Type B pancreatic cell (in vitro differentiated cells): ENCODE results near the gene MX1. TPM values are rescaled to one million over a fixed set of nuclear protein-coding genes. Genes with fewer than 3 reads are reported as not detected.

Source experiments
- DNase-seq: peaks from one replicate; pipeline ENCODE4 v3.0.0; 2021; ENCODE audit warnings: mixed read lengths; ENCODE audit not compliant: unreplicated experiment; ENCODE audit errors: extremely low spot score
- H3K27ac Mint-ChIP-seq: 2 replicates; pipeline ENCODE4 v1.8.0; 2021; ENCODE audit warnings: mild to moderate bottlenecking, mixed read lengths
- H3K27me3 Mint-ChIP-seq: 2 replicates; pipeline ENCODE4 v1.8.0; 2021; ENCODE audit warnings: mixed read lengths
- H3K36me3 Mint-ChIP-seq: 2 replicates; pipeline ENCODE4 v1.8.0; 2021; ENCODE audit warnings: mixed read lengths
- H3K4me1 Mint-ChIP-seq: one replicate; pipeline ENCODE4 v1.8.0; 2021; ENCODE audit warnings: mixed read lengths; ENCODE audit not compliant: unreplicated experiment
- H3K4me3 Mint-ChIP-seq: 2 replicates; pipeline ENCODE4 v1.8.0; 2021; ENCODE audit warnings: mild to moderate bottlenecking, mixed read lengths
- H3K9me3 Mint-ChIP-seq: 2 replicates; pipeline ENCODE4 v1.8.0; 2021; ENCODE audit warnings: mixed read lengths
- total RNA-seq: library from RNA; stranded (reverse); gene quantifications from 2 replicates; pipeline ENCODE4 v1.2.1, GENCODE V29; 2021; ENCODE audit warnings: low replicate concordance
- TF ChIP-seq, protein P1 (sequence below): fragments of 200-600 bp; sonication (generic); conservative IDR thresholded peaks from 2 replicates; pipeline ENCODE4 v1.5.0; 2021; ENCODE audit warnings: antibody characterized with exemption, mild to moderate bottlenecking

MX1 gene
- total RNA-seq, 1 donor from 2014 or later = 9.8 TPM

- no peaks in the 10 kb centered on the region for H3K4me1 Mint-ChIP-seq
- peaks cover 3% of the 10 kb centered on the region for H3K27me3 Mint-ChIP-seq
- no peak overlapping the region for H3K27ac Mint-ChIP-seq
- no peak overlapping the region for H3K4me3 Mint-ChIP-seq
- TF ChIP-seq, protein P1, sequence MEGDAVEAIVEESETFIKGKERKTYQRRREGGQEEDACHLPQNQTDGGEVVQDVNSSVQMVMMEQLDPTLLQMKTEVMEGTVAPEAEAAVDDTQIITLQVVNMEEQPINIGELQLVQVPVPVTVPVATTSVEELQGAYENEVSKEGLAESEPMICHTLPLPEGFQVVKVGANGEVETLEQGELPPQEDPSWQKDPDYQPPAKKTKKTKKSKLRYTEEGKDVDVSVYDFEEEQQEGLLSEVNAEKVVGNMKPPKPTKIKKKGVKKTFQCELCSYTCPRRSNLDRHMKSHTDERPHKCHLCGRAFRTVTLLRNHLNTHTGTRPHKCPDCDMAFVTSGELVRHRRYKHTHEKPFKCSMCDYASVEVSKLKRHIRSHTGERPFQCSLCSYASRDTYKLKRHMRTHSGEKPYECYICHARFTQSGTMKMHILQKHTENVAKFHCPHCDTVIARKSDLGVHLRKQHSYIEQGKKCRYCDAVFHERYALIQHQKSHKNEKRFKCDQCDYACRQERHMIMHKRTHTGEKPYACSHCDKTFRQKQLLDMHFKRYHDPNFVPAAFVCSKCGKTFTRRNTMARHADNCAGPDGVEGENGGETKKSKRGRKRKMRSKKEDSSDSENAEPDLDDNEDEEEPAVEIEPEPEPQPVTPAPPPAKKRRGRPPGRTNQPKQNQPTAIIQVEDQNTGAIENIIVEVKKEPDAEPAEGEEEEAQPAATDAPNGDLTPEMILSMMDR = no peak
- H3K9me3 Mint-ChIP-seq = no peaks in the 10 kb centered on the region
- H3K36me3 Mint-ChIP-seq = no peaks in the 10 kb centered on the region
- no peak for DNase-seq
Observed at GRCh38 chr21:41402231-41402630, 23.8 kb upstream of the MX1 start.

DNA sequence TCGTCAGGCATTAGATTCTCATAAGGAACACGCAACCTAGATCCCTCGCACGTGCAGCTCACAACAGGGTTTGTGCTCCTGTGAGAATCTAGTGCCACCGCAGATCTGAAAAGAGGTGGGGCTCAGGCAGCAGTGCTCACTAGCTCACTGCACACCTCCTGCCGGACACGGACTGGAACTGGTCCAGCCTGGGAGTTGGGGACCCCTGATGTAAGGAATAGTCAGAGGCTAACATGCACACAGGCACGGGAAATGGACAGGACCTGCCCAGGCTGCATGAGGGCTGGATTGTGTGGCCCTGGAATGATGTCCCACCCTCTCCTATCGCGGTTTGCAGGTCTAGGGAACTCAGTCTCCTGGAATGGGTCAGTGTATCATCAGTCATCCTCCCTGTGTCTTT is 23.2 kb upstream of the MX1 start:
- Mint-ChIP-seq H3K4me1 (no peaks in the 10 kb centered on the region), H3K4me3 (no peak overlapping the region)
- no peak for DNase-seq

DNA sequence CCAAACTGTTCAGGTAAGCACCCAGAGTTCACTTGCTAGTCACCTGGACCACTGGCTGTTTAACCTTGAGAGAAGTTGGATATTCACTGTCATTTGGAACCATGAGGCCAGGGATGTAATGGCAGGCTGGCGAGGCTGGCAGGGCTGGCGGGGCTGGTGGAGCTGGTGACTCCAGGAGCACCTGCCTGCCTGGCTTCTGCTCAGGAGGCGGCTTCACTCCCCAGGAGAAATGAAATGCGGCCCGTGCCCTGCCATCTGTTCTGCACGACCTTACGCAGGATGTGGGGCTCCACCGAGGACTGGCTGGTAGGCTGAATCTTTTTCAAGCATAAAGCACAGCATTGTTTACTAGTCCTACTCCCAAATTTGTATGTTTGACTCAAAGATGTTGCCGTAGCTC is 22.7 kb upstream of the MX1 start:
- Mint-ChIP-seq H3K27ac (no peak overlapping the region), H3K27me3 (peaks cover 7% of the 10 kb centered on the region), H3K9me3 (no peaks in the 10 kb centered on the region), H3K4me3 (no peak overlapping the region), H3K4me1 (no peaks in the 10 kb centered on the region), H3K36me3 (no peaks in the 10 kb centered on the region)
- TF ChIP-seq, protein P1 = no peak
- DNase-seq = no peak

More for the DNA sequence above, 23.2 kb upstream of the MX1 start:
- Mint-ChIP-seq H3K9me3 (no peaks in the 10 kb centered on the region), H3K27me3 (peaks cover 3% of the 10 kb centered on the region), H3K27ac (no peak overlapping the region), H3K36me3 (no peaks in the 10 kb centered on the region)
- TF ChIP-seq, protein P1 = no peak

DNA sequence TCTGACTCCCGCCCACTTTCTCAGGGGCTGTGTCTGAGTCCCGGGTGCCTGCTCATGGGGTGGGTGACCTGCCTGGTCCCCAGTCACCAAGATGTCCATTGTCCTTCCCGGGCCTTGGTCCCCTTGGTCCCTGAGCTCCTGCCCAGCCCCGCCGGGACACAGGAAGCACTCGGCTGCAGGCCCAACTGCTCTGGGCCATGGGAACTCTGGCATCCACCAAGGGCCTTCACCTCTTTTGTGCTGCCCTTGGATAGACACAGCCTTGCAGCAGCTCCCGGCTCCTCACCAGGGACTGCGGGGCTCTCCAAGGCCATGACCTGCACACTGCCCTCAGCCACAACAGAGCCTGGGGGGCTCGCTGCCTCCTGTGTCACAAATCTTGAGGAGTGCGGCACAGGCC is 22.1 kb upstream of the MX1 start:
- no peak overlapping the region for H3K27ac Mint-ChIP-seq
- no peak overlapping the region for H3K4me3 Mint-ChIP-seq
- DNase-seq = no peak
- no peaks in the 10 kb centered on the region for H3K36me3 Mint-ChIP-seq
- no peaks in the 10 kb centered on the region for H3K9me3 Mint-ChIP-seq
- no peaks in the 10 kb centered on the region for H3K4me1 Mint-ChIP-seq
- TF ChIP-seq, protein P1 = no peak
- peaks cover 11% of the 10 kb centered on the region for H3K27me3 Mint-ChIP-seq

DNA sequence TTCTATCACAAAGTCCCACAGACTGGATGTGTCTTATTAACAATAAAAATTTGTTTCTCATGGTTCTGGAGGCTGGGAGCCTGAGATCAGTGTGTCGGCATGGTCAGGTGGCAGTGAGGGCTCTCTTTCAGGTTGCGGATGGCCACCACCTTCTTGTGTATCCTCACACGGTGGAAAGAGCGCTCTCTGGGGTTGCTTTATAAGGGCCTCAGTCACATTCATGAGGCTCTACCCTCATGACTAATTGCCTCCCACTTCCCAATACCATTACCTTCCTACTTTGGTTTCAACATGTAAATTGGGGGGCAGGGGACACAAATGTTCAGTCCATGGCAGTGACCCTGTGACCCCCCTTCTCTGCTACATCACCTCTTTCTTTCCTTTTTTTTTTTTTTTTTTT is 20.7 kb upstream of the MX1 start:
- Mint-ChIP-seq H3K9me3 (no peaks in the 10 kb centered on the region), H3K36me3 (no peaks in the 10 kb centered on the region), H3K4me3 (no peak overlapping the region), H3K4me1 (peaks cover under 1% of the 10 kb centered on the region), H3K27me3 (peaks cover 11% of the 10 kb centered on the region), H3K27ac (no peak overlapping the region)
- TF ChIP-seq, protein P1 = no peak
- no peak for DNase-seq

DNA sequence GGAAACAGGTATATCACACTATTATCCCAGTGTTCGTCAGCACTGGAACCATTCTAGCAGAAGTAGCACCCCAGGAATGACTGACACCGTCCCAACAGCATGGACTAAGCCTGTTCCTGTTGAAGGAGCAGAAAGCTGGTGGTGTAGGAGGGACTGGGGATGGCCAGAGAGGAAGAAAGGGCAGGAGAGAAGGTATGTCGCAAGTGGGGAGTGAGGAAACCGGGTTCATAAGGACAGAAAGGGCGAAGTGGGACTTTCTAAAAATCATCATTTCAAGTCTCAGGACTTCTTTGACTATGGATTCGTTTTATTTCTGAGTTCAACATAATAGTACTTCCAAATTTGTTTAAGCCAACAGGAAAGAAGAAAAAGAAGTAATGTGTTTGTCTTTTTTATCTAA is 19.7 kb upstream of the MX1 start:
- H3K27me3 Mint-ChIP-seq = peaks cover 11% of the 10 kb centered on the region
- no peaks in the 10 kb centered on the region for H3K9me3 Mint-ChIP-seq
- no peak for DNase-seq

More for the DNA sequence above, 19.7 kb upstream of the MX1 start:
- Mint-ChIP-seq H3K4me3 (no peak overlapping the region), H3K36me3 (no peaks in the 10 kb centered on the region), H3K4me1 (peaks cover 8% of the 10 kb centered on the region), H3K27ac (no peak overlapping the region)
- TF ChIP-seq, protein P1 = no peak
